ENCODE measurements around the gene ZNF423.

Gene ZNF423

DNA sequence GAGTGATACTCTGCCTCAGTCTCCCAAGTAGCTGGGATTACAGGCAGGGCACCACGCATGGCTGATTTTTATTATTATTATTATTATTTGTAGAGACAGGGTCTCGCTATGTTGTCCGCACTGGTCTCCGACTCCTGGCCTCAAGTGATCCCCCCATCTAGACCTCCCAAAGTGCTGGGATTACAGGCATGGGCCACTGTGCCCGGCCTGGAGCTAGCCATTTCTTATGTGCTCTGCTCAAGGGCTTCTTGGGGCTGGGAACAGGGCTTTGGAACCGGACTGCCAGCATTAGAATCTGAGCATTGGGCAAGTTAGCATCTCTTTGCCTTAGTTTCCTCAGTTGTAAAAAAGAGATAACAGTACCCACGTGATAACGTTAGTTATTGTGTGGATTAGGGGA, 371.0 kb downstream of the ZNF423 start:
- no peak for DNase-seq

DNA sequence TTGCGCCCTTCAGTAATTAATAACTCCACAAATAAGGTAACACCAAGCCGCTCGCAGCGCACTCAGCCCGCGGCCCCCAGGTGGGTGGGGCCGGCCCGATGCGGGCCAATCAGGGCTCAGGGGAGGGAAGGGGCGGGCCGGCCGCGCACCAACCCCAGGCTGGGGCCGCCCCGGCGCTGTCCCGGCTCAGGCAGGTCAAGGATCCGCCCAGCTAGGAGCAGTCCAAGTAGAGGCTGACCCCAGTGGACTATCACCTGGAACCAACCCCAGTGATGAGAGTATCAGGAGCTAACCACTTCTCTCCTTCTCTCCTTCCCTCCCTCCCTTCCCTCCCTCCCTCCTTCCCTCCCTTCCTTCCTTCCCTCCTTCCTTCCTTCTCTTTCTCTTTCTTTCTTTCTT, 371.5 kb downstream of the ZNF423 start:
- no peak for DNase-seq

- no peak for DNase-seq
Measured at GRCh38 chr16:49483651-49484450, 372.1 kb downstream of the ZNF423 start.

- no peak for DNase-seq
Measured at GRCh38 chr16:49483251-49483650, 372.7 kb downstream of the ZNF423 start.

GRCh38 chr16:49482690-49483089, 373.2 kb downstream of the ZNF423 start:
- no peak for DNase-seq

GRCh38 chr16:49478616-49479015, 377.3 kb downstream of the ZNF423 start:
- DNase-seq: no peak

- no peak for DNase-seq
Measured at GRCh38 chr16:49478107-49478506, 377.8 kb downstream of the ZNF423 start.

GRCh38 chr16:49477250-49477895, 378.5 kb downstream of the ZNF423 start:
- DNase-seq: no peak

- no peak for DNase-seq
Measured at GRCh38 chr16:49474741-49475140, 381.2 kb downstream of the ZNF423 start.

GRCh38 chr16:49473773-49474172, 382.1 kb downstream of the ZNF423 start:
- DNase-seq: no peak

- no peak for DNase-seq
Measured at GRCh38 chr16:49473131-49473530, 382.8 kb downstream of the ZNF423 start.

DNA sequence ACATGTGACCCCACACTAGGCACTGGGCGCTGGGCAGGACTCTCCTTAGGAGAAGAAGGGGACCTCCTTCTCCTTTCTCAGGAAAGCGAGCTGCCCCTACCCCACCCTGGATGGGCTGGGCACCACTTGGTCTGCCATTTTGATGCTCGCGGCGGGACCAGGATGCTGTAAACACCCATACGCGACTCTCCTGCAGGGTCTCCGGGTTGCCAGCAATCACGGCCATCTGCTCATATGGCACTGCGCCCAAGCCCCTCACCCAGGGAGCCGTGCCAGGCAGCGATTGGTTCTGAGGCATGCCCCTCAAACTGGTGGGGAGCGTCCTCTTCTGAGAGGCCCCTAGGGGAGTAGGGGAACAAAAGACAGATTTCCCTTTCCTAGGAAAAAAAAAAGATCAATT, 383.3 kb downstream of the ZNF423 start:
- no peak for DNase-seq

DNA sequence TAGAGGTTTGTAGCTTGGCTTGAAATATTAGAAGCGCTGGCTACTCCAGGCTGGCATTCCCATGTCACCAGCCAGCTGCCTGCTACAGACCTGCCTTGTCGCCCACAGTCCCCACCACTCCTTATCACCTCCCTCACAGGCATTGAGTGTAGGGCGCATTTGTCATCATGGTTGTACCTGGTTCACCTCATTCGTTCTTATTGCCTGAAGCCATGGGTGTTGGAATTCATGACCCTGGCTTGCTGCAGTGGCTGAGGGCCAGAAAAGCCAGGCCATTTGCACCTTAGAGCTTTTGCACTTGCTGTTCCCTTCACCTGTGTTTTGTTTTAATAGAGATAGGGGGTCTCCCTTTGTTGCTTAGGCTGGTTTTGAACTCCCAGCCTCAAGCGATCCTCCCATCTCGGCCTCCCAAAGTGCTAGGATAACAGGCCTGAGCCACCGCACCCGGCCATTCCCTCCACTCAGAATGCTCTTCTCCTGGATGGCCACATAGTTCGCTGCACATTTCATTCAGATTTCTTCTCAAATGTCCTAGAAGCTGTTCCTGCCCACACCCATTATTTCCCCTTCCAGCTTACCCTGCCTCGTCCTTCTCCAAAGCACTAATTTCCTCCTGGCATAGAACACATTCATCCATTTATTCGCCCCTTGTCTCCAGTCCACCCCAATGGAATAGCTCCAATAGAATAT, 384.7 kb downstream of the ZNF423 start:
- no peak for DNase-seq

- no peak for DNase-seq
Measured at GRCh38 chr16:49470513-49470991, 385.4 kb downstream of the ZNF423 start.

- no peak for DNase-seq
Measured at GRCh38 chr16:49469930-49470451, 385.9 kb downstream of the ZNF423 start.

GRCh38 chr16:49469311-49469670, 386.6 kb downstream of the ZNF423 start:
- DNase-seq: no peak

GRCh38 chr16:49468611-49469310, 387.2 kb downstream of the ZNF423 start:
- DNase-seq: no peak

DNA sequence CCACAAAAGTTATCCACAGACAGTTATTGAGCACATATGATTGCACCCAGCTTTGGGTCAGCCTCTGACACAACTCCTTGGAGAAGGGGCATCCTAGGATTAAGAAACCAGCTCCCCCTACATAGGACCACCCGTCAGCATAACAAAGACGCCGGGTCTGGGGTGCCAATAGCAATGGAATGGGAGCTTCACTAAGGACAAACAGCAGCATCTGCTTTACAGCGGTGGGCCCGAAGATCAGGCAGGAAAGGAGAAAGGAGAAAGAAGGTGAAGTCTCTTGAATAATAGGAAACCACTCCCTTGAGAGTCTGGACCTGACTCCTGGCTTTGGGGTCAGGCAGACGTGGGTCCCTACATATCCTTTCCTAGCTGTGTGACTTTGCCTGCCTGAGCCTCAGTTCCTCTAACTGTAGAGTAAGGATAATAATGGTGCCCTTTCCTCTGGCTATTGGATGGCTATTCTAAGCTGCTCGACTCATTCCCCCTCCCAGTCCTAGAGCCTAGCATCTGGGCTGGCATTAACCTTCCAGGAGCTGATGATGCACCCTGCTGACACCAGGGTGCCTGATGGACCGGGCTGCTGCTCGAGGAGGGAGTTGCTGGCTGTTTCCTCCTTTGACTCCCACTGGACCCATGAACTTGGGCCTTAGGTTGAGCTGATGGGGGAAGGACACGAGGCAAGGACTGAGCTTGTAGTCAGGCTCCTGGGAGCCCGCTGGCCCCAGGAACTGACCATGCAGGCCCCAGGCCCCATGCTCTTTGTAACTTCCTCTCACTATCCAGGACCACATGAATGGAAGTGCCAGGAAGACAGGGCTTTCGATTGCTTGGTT, 388.2 kb downstream of the ZNF423 start:
- DNase-seq: no peak

GRCh38 chr16:49466881-49467280, 389.0 kb downstream of the ZNF423 start:
- DNase-seq: no peak

GRCh38 chr16:49466529-49466831, 389.4 kb downstream of the ZNF423 start:
- DNase-seq: no peak

- DNase-seq: no peak
Measured at GRCh38 chr16:49465661-49466528, 390.0 kb downstream of the ZNF423 start.
